ENCODE measurements around the gene MAP3K5. TPM values are rescaled to one million over a fixed set of nuclear protein-coding genes. Genes with fewer than 3 reads are reported as not detected.

Gene MAP3K5
- total RNA-seq, 1 experiment from 2014 or later: 8.1 TPM

DNA sequence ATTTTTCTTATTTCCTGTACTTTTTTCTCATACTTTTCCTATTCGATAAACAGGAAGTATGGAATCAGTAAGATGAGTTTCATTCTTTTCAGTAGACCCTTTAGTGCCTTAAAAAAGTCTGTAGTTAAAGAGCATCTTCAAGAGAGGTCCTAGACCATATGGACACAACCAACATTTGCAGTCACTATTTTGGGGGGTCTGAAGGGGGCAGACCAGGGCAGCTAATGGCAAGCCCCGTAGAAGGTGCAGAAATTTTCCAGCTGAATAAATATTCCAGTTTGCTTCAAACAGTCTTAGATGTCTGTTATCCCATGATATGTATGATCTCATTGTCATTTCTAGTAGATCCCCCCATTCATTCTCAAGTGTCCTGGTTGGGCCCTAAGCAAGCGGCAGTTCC is 52.8 kb downstream of the MAP3K5 start:
- no peak overlapping the region for H3K4me3 ChIP-seq (ENCODE audit: low read depth in 2 of 2, low read length in 2 of 2)
- H3K9me3 ChIP-seq (ENCODE audit: control insufficient read depth, insufficient read depth, low read depth, low read length): no peaks in the 10 kb centered on the region
- no peak for TF ChIP-seq REST (IDR thresholded peaks at IDR 0.05; ENCODE audit: insufficient read depth in 1 of 2, low read depth in 2 of 2, low read length in 1 of 2)
- no peak for TF ChIP-seq SIN3A (IDR thresholded peaks at IDR 0.05; ENCODE audit: borderline replicate concordance, insufficient read depth, low read depth, low read length)
- no peak for TF ChIP-seq TCF7L2 (IDR thresholded peaks at IDR 0.05; ENCODE audit: low read depth, low read length)
- no peak for TF ChIP-seq POLR2AphosphoS5 (IDR thresholded peaks at IDR 0.05; ENCODE audit: low read depth, low read length)
- TF ChIP-seq, protein P1, sequence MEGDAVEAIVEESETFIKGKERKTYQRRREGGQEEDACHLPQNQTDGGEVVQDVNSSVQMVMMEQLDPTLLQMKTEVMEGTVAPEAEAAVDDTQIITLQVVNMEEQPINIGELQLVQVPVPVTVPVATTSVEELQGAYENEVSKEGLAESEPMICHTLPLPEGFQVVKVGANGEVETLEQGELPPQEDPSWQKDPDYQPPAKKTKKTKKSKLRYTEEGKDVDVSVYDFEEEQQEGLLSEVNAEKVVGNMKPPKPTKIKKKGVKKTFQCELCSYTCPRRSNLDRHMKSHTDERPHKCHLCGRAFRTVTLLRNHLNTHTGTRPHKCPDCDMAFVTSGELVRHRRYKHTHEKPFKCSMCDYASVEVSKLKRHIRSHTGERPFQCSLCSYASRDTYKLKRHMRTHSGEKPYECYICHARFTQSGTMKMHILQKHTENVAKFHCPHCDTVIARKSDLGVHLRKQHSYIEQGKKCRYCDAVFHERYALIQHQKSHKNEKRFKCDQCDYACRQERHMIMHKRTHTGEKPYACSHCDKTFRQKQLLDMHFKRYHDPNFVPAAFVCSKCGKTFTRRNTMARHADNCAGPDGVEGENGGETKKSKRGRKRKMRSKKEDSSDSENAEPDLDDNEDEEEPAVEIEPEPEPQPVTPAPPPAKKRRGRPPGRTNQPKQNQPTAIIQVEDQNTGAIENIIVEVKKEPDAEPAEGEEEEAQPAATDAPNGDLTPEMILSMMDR (IDR thresholded peaks at IDR 0.05): no peak
- CTCF ChIA-PET: interaction anchor here (1.6 kb wide), 1 partner anchor 53 kb away, joined by 6 read pairs; the partner anchor contains the start of gene MAP3K5
- H3K27me3 ChIP-seq (ENCODE audit: control insufficient read depth, insufficient read depth, low read length): no peaks in the 10 kb centered on the region
- H3K27ac ChIP-seq (ENCODE audit: low read length): no peak overlapping the region
- DNase-seq (ENCODE audit: low read depth, low spot score) (no peak), ATAC-seq (no peak)
- no peaks in the 10 kb centered on the region for H3K4me1 ChIP-seq (ENCODE audit: control insufficient read depth, insufficient read depth, low read length)
- POLR2A ChIA-PET: interaction anchor here (1.0 kb wide), 1 partner anchor 53 kb away, joined by 5 read pairs; the partner anchor contains the start of gene MAP3K5
- BruUV-seq (replicated peaks): no TSS peak
- in situ Hi-C loops (cut with HindIII; ENCODE audit: low pct_unique_long_range_greater_than_20kb, low sequenced_read_pairs): no loop called here
- intact Hi-C loops (cut with micrococcal nuclease; ENCODE audit: unreplicated experiment): no loop called here
- H3K36me3 ChIP-seq (ENCODE audit: control insufficient read depth, insufficient read depth, low read length): no peaks in the 10 kb centered on the region

DNA sequence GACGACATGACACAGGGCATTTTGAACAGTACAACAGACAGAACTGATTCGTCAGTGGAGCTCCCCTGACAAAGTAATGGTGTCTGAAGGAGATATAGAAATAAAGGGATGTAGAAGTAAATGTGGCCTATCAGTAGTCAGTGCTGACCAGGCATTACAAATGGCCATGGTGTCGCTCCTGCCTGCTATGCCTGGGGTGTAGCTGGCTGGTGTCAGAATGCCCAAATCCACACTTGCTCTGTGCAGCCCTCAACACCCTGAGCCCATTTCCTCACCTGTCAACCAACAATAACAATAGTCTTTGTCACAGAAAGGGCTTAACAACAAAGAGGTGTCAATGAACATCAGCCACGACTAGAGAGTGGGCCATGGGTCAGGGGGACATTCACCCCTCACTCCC is 53.2 kb downstream of the MAP3K5 start:
- POLR2A ChIA-PET: interaction anchor here (1.0 kb wide), 1 partner anchor 53 kb away, joined by 5 read pairs; the partner anchor contains the start of gene MAP3K5
- in situ Hi-C loops (cut with HindIII; ENCODE audit: low pct_unique_long_range_greater_than_20kb, low sequenced_read_pairs): no loop called here
- TF ChIP-seq, protein P1 (IDR thresholded peaks at IDR 0.05): no peak
- no TSS peak for BruUV-seq (replicated peaks)
- intact Hi-C loops (cut with micrococcal nuclease; ENCODE audit: unreplicated experiment): no loop called here
- no peak for ATAC-seq
- H3K4me1 ChIP-seq (ENCODE audit: control insufficient read depth, insufficient read depth, low read length): no peaks in the 10 kb centered on the region
- H3K27ac ChIP-seq (ENCODE audit: low read length): no peak overlapping the region
- H3K36me3 ChIP-seq (ENCODE audit: control insufficient read depth, insufficient read depth, low read length): no peaks in the 10 kb centered on the region
- CTCF ChIA-PET: no interaction called here
- DNase-seq (ENCODE audit: low read depth, low spot score): no peak
- no peaks in the 10 kb centered on the region for H3K27me3 ChIP-seq (ENCODE audit: control insufficient read depth, insufficient read depth, low read length)
- H3K9me3 ChIP-seq (ENCODE audit: control insufficient read depth, insufficient read depth, low read depth, low read length): no peaks in the 10 kb centered on the region
- H3K4me3 ChIP-seq (ENCODE audit: low read depth in 2 of 2, low read length in 2 of 2): no peak overlapping the region

Data from Panc1 (cell line).